HFFc6 (cell line): Measurements from ENCODE around the gene IGLON5. TPM values are rescaled to one million over a fixed set of nuclear protein-coding genes. Genes with fewer than 3 reads are reported as not detected.
A peak's percentile ranks its signal among the peaks of the same experiment; 100 is the strongest.

ENCODE experiments used
- DNase-seq: peaks from one replicate; pipeline ENCODE4 v3.0.0-alpha.2; 2018
- H3K27ac Mint-ChIP-seq: 2 replicates; pipeline ENCODE4 v1.8.0; 2020; ENCODE audit warnings: mild to moderate bottlenecking, mixed read lengths
- H3K27me3 Mint-ChIP-seq: 2 replicates; pipeline ENCODE4 v1.8.0; 2021; ENCODE audit warnings: mild to moderate bottlenecking, moderate library complexity, mixed read lengths; ENCODE audit not compliant: insufficient read depth
- H3K36me3 Mint-ChIP-seq: 2 replicates; pipeline ENCODE4 v1.8.0; 2021; ENCODE audit warnings: low read depth, mixed read lengths
- H3K4me1 Mint-ChIP-seq: 2 replicates; pipeline ENCODE4 v1.8.0; 2020; ENCODE audit warnings: low read depth, mixed read lengths
- H3K4me3 Mint-ChIP-seq: 2 replicates; pipeline ENCODE4 v1.8.0; 2020; ENCODE audit warnings: mild to moderate bottlenecking, moderate library complexity, mixed read lengths
- H3K9me3 Mint-ChIP-seq: 2 replicates; pipeline ENCODE4 v1.8.0; 2020; ENCODE audit warnings: mild to moderate bottlenecking, mixed read lengths
- CTCF ChIP-seq: fragments of 200-600 bp; sonication (generic); IDR thresholded peaks from 2 replicates; pipeline ENCODE4 v1.5.0; 2021; ENCODE audit warnings: antibody characterized with exemption, mild to moderate bottlenecking
- total RNA-seq, 6 experiments: library from RNA; stranded (reverse); fragmentation: NEBNext Ultra II Directional; extraction: Animal tissue kit (Norgen Biotek cat#: 25700); gene quantifications; 2 replicates in 1 of 6; 3 replicates in 5 of 6; pipeline ENCODE4 v1.2.3, GENCODE V29; 2021

Gene IGLON5
- total RNA-seq, 6 experiments from 2014 or later: not detected

GRCh38 chr19:51354103-51354741, 42.8 kb downstream of the IGLON5 start:
- Mint-ChIP-seq H3K4me3 (no peak overlapping the region), H3K27me3 (peaks cover 3% of the 10 kb centered on the region; the same call in 1 of the 2 replicates), H3K36me3 (peaks cover 27% of the 10 kb centered on the region), H3K27ac (no peak overlapping the region), H3K4me1 (peaks cover 35% of the 10 kb centered on the region), H3K9me3 (no peaks in the 10 kb centered on the region)
- TF ChIP-seq CTCF: no peak
- no peak for DNase-seq

- Mint-ChIP-seq H3K4me3 (no peak overlapping the region), H3K4me1 (peaks cover 40% of the 10 kb centered on the region)
- DNase-seq: no peak
These were observed 43.3 kb downstream of the IGLON5 start for GRCh38 chr19:51354742-51355148.

GRCh38 chr19:51356159-51356801, 44.8 kb downstream of the IGLON5 start:
- TF ChIP-seq CTCF: no peak

More at GRCh38 chr19:51354742-51355148, 43.3 kb downstream of the IGLON5 start:
- peaks cover 27% of the 10 kb centered on the region for H3K36me3 Mint-ChIP-seq
- no peak overlapping the region for H3K27ac Mint-ChIP-seq
- TF ChIP-seq CTCF: no peak
- peaks cover 3% of the 10 kb centered on the region; the same call in 1 of the 2 replicates for H3K27me3 Mint-ChIP-seq
- no peaks in the 10 kb centered on the region for H3K9me3 Mint-ChIP-seq

GRCh38 chr19:51357952-51358351, 46.5 kb downstream of the IGLON5 start:
- peaks cover 8% of the 10 kb centered on the region for H3K36me3 Mint-ChIP-seq
- H3K27ac Mint-ChIP-seq: peak overlapping the region; percentile 72
- H3K4me3 Mint-ChIP-seq: no peak overlapping the region
- H3K4me1 Mint-ChIP-seq: peaks cover 33% of the 10 kb centered on the region
- TF ChIP-seq CTCF: no peak
- no peaks in the 10 kb centered on the region; the same call in 1 of the 2 replicates for H3K27me3 Mint-ChIP-seq
- no peak for DNase-seq
- H3K9me3 Mint-ChIP-seq: no peaks in the 10 kb centered on the region

More at GRCh38 chr19:51356159-51356801, 44.8 kb downstream of the IGLON5 start:
- peaks cover 3% of the 10 kb centered on the region; the same call in 1 of the 2 replicates for H3K27me3 Mint-ChIP-seq
- no peak overlapping the region for H3K27ac Mint-ChIP-seq
- peaks cover 14% of the 10 kb centered on the region for H3K36me3 Mint-ChIP-seq
- DNase-seq: no peak
- H3K4me3 Mint-ChIP-seq: no peak overlapping the region
- peaks cover 27% of the 10 kb centered on the region for H3K4me1 Mint-ChIP-seq
- H3K9me3 Mint-ChIP-seq: no peaks in the 10 kb centered on the region

GRCh38 chr19:51359294-51359693, 47.9 kb downstream of the IGLON5 start:
- Mint-ChIP-seq H3K9me3 (no peaks in the 10 kb centered on the region), H3K4me3 (no peak overlapping the region), H3K27ac (peak overlapping the region; percentile 89), H3K4me1 (peaks cover 46% of the 10 kb centered on the region), H3K27me3 (no peaks in the 10 kb centered on the region; the same call in 1 of the 2 replicates), H3K36me3 (peaks cover 11% of the 10 kb centered on the region)
- no peak for TF ChIP-seq CTCF
- peak; percentile 85 for DNase-seq
